Renal cortical epithelial cell (primary cell): ENCODE measurements around the gene ZSWIM9. TPM values are rescaled to one million over a fixed set of nuclear protein-coding genes. Genes with fewer than 3 reads are reported as not detected.
"Not testable (repeated sequence)": the region's sequence is repeated elsewhere in the genome, so short reads cannot be mapped to it uniquely, and the experiment has no call there.

Source experiments
- DNase-seq: peaks from one replicate; pipeline ENCODE4 v3.0.0-alpha.2; 2011; ENCODE audit warnings: low read depth
- total RNA-seq: library from RNA; depleted of rRNA; stranded (reverse); fragments of >200 nt; gene quantifications from 2 replicates; pipeline ENCODE4 v1.2.3, GENCODE V29; 2014

Gene ZSWIM9
- total RNA-seq, 1 donor from 2014 or later: 5.6 TPM

- no peak for DNase-seq
These were observed 43.5 kb downstream of the ZSWIM9 start for GRCh38 chr19:48213959-48214358.

GRCh38 chr19:48216933-48217332 is 46.5 kb downstream of the ZSWIM9 start:
- no peak for DNase-seq

GRCh38 chr19:48218997-48219396 is 48.5 kb downstream of the ZSWIM9 start:
- DNase-seq: peak; percentile 77

GRCh38 chr19:48220784-48221183 is 50.3 kb downstream of the ZSWIM9 start:
- DNase-seq: not testable (repeated sequence)

- no peak for DNase-seq
These were observed 51.1 kb downstream of the ZSWIM9 start for GRCh38 chr19:48221628-48222027.

- no peak for DNase-seq
These were observed 60.2 kb downstream of the ZSWIM9 start for GRCh38 chr19:48230555-48231129.

GRCh38 chr19:48237057-48237456 is 66.6 kb downstream of the ZSWIM9 start:
- no peak for DNase-seq

GRCh38 chr19:48239120-48239519 is 68.6 kb downstream of the ZSWIM9 start:
- DNase-seq: no peak

GRCh38 chr19:48239582-48240141 is 69.2 kb downstream of the ZSWIM9 start:
- DNase-seq: peak; percentile 15

- not testable (repeated sequence) for DNase-seq
These were observed 71.3 kb downstream of the ZSWIM9 start for GRCh38 chr19:48241771-48242170.

GRCh38 chr19:48244281-48244680 is 73.8 kb downstream of the ZSWIM9 start:
- no peak for DNase-seq

GRCh38 chr19:48246101-48246500 is 75.6 kb downstream of the ZSWIM9 start:
- DNase-seq: no peak

- DNase-seq: no peak
These were observed 76.7 kb downstream of the ZSWIM9 start for GRCh38 chr19:48247212-48247611.

Other genes with a start within 250 kb of the ZSWIM9 start
- gene BSPH1, start 178.5 kb upstream of the ZSWIM9 start, total RNA-seq: not detected in 2 replicates
- not detected in 2 replicates for gene ELSPBP1, start 176.0 kb upstream of the ZSWIM9 start, total RNA-seq
- not detected in 2 replicates for gene CABP5, start 126.6 kb upstream of the ZSWIM9 start, total RNA-seq
- gene PLA2G4C, start 59.9 kb upstream of the ZSWIM9 start, total RNA-seq: 9.4 and 11.3 TPM in 2 replicates
- gene LIG1, start 336 bp upstream of the ZSWIM9 start, total RNA-seq: 8.8 and 27.3 TPM in 2 replicates
- gene CARD8, start 85.2 kb downstream of the ZSWIM9 start, total RNA-seq: 5.0 and 16.3 TPM in 2 replicates
- gene ZNF114, start 99.4 kb downstream of the ZSWIM9 start, total RNA-seq: 2.6 and 3.1 TPM in 2 replicates
- gene EMP3, start 154.9 kb downstream of the ZSWIM9 start, total RNA-seq: 30.3 and 48.8 TPM in 2 replicates
- 1.9 and 4.9 TPM in 2 replicates for gene TMEM143, start 193.3 kb downstream of the ZSWIM9 start, total RNA-seq
- gene SYNGR4, start 193.7 kb downstream of the ZSWIM9 start, total RNA-seq: not detected in 2 replicates
- 63.7 and 116 TPM in 2 replicates for gene KDELR1, start 220.9 kb downstream of the ZSWIM9 start, total RNA-seq
- 0.17 and 0.25 TPM in 2 replicates for gene GRIN2D, start 223.0 kb downstream of the ZSWIM9 start, total RNA-seq